Measurements from ENCODE around the gene PRPF6. TPM values are rescaled to one million over a fixed set of nuclear protein-coding genes. Genes with fewer than 3 reads are reported as not detected.

PRPF6 gene
- polyA plus RNA-seq, 1 experiment, result 52.3 TPM

- ChIA-PET POLR2A (interaction anchor here (0.5 kb wide), 1 partner anchor 409 kb away, joined by 6 read pairs; the partner anchor contains the start of gene HELZ2), CTCF (interaction anchor here (0.9 kb wide), 1 partner anchor 17 kb away, joined by 4 read pairs; no protein-coding TSS in a partner anchor)
- H3K4me3 ChIP-seq (ENCODE audit: low read depth, low read length), result no peak overlapping the region
- peaks cover 17% of the 10 kb centered on the region for H3K36me3 ChIP-seq (ENCODE audit: control insufficient read depth, insufficient read depth, low read length)
- TF ChIP-seq CTCF (IDR thresholded peaks at IDR 0.05; ENCODE audit: insufficient read depth, low read depth, low read length), result no peak
- DNase-seq (ENCODE audit: low read depth), result no peak
- no peaks in the 10 kb centered on the region for H3K27me3 ChIP-seq (ENCODE audit: control insufficient read depth, insufficient read depth, low read length)
Observed at GRCh38 chr20:63982937-63983336, 2.0 kb downstream of the PRPF6 start.

DNA sequence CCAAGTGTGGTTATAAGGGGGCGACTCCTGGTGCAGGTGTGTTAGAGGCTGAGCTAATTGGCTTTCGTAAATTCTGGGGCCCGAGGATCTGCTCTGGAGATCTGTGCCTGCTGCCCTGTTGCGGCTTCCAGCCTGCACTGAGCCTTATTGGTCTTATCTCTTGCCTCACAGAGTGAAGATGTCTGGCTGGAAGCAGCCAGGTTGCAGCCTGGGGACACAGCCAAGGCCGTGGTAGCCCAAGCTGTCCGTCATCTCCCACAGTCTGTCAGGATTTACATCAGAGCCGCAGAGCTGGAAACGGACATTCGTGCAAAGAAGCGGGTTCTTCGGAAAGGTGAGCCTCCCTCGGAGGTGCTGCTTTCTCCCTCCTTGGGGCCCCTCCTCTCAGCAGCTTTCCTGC lies 20.0 kb downstream of the PRPF6 start:
- Histone ChIP-seq H3K36me3 (ENCODE audit: control insufficient read depth, insufficient read depth, low read length) (peaks cover 26% of the 10 kb centered on the region), H3K4me3 (ENCODE audit: low read depth, low read length) (no peak overlapping the region), H3K27me3 (ENCODE audit: control insufficient read depth, insufficient read depth, low read length) (no peaks in the 10 kb centered on the region)
- ChIA-PET POLR2A (no interaction called here), CTCF (interaction anchor here (1.2 kb wide), 1 partner anchor 16 kb away, joined by 4 read pairs; no protein-coding TSS in a partner anchor)
- no peak for DNase-seq (ENCODE audit: low read depth)
- TF ChIP-seq CTCF (IDR thresholded peaks at IDR 0.05; ENCODE audit: insufficient read depth, low read depth, low read length), result no peak

DNA sequence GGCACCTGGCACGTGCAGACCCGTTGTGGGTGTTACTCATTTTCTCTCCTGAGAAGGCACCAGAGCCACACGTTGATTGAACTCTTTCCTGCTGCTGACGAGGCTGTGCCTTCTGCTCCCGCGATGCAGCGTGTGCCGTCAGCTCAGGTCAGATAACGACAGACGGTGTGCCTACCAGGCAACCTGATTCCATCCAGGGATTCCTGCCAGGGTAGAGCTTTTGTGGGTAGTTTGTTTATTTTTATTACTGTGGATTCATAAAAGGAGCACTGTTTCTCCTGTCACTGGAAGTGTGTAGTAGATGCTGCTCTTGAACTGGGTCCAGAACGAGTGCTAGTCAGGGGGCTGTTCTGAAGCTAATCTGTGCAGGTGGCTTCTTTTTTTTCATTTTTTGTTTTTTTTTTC lies 20.7 kb downstream of the PRPF6 start:
- ChIA-PET CTCF (interaction anchor here (0.7 to 1.2 kb wide), 2 partner anchors 9 to 17 kb away, joined by 3 to 4 read pairs; no protein-coding TSS in a partner anchor), POLR2A (no interaction called here)
- Histone ChIP-seq H3K36me3 (ENCODE audit: control insufficient read depth, insufficient read depth, low read length) (peaks cover 22% of the 10 kb centered on the region), H3K27me3 (ENCODE audit: control insufficient read depth, insufficient read depth, low read length) (no peaks in the 10 kb centered on the region), H3K4me3 (ENCODE audit: low read depth, low read length) (no peak overlapping the region)
- TF ChIP-seq CTCF (IDR thresholded peaks at IDR 0.05; ENCODE audit: insufficient read depth, low read depth, low read length), result no peak
- DNase-seq (ENCODE audit: low read depth), result no peak

GRCh38 chr20:64003960-64004725 lies 23.2 kb downstream of the PRPF6 start:
- ChIA-PET CTCF (interaction anchor here (0.8 to 3.0 kb wide), 5 partner anchors 24 to 467 kb away, joined by 3 to 7 read pairs (median 5); partner anchors contain the start of genes PRPF6 and PTK6), POLR2A (no interaction called here)
- H3K36me3 ChIP-seq (ENCODE audit: control insufficient read depth, insufficient read depth, low read length), result peaks cover 23% of the 10 kb centered on the region
- no peak for DNase-seq (ENCODE audit: low read depth)
- TF ChIP-seq CTCF (IDR thresholded peaks at IDR 0.05; ENCODE audit: insufficient read depth, low read depth, low read length), result no peak
- no peak overlapping the region for H3K4me3 ChIP-seq (ENCODE audit: low read depth, low read length)
- H3K27me3 ChIP-seq (ENCODE audit: control insufficient read depth, insufficient read depth, low read length), result no peaks in the 10 kb centered on the region

- TF ChIP-seq CTCF (IDR thresholded peaks at IDR 0.05; ENCODE audit: insufficient read depth, low read depth, low read length), result no peak
- H3K27me3 ChIP-seq (ENCODE audit: control insufficient read depth, insufficient read depth, low read length), result no peaks in the 10 kb centered on the region
- H3K4me3 ChIP-seq (ENCODE audit: low read depth, low read length), result no peak overlapping the region
- ChIA-PET CTCF (interaction anchor here (1.9 to 3.0 kb wide), 2 partner anchors 33 to 64 kb away, joined by 5 to 7 read pairs; no protein-coding TSS in a partner anchor), POLR2A (no interaction called here)
- peaks cover 18% of the 10 kb centered on the region for H3K36me3 ChIP-seq (ENCODE audit: control insufficient read depth, insufficient read depth, low read length)
- DNase-seq (ENCODE audit: low read depth), result no peak
Observed at GRCh38 chr20:64005394-64005793, 24.5 kb downstream of the PRPF6 start.
